ENCODE measurements around the gene ZBTB46.

DNA sequence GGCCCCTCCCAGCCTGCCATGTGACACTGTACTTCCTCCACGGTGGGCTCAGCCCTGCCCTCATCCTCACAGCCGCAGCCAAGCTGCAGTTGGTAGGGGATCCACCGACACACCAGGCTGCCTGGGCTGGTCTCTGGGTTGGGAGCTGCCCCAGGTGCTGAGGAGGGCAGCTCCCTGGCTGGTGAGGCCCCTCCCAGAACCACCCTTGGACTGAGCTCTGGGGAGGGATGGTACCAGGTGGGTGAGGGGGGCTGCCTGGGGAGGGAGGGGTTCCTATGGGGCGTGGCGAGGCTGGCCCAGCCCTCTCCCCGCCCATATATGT, 134.8 kb downstream of the ZBTB46 start:
- TF ChIP-seq POLR2A (IDR thresholded peaks at IDR 0.05): no peak
- no peak for TF ChIP-seq CTCF (IDR thresholded peaks at IDR 0.05 in 8 of 11, conservative IDR thresholded peaks at IDR 0.05 in 3 of 11)
- peak in 2 of 3 donors; percentile 21 to 37 for TF ChIP-seq POLR2AphosphoS5 (IDR thresholded peaks at IDR 0.05)

Measured in spleen (tissue), 7 donors.